Lower lobe of right lung (tissue), 2 donors: Measurements from ENCODE around the gene WDFY4. TPM values are rescaled to one million over a fixed set of nuclear protein-coding genes. Genes with fewer than 3 reads are reported as not detected.

Experiments
- ATAC-seq, 2 donors: fragments of 200-7000 bp; cut with Tn5 transposase; one replicate each; pipeline ENCODE4 v1.9.1; 2020 to 2022; ENCODE audit warnings: mild to moderate bottlenecking in 2 of 2, moderate library complexity in 2 of 2
- DNase-seq: peaks from one replicate; pipeline ENCODE4 v3.0.0-alpha.2; 2020
- H3K27ac ChIP-seq: fragments of 200-600 bp; one replicate; pipeline ENCODE4 v1.8.0; 2022
- H3K27me3 ChIP-seq: fragments of 200-600 bp; one replicate; pipeline ENCODE4 v1.8.0; 2022; ENCODE audit warnings: low read depth
- H3K36me3 ChIP-seq: fragments of 200-600 bp; one replicate; pipeline ENCODE4 v1.8.0; 2022; ENCODE audit warnings: mild to moderate bottlenecking
- H3K4me1 ChIP-seq: fragments of 200-600 bp; one replicate; pipeline ENCODE4 v1.8.0; 2022
- H3K4me3 ChIP-seq: fragments of 200-600 bp; one replicate; pipeline ENCODE4 v1.8.0; 2022; ENCODE audit warnings: mild to moderate bottlenecking
- H3K9me3 ChIP-seq: fragments of 200-600 bp; one replicate; pipeline ENCODE4 v1.8.0; 2022
- intact Hi-C: fragments of 100-400 bp; cut with DNase I; formaldehyde crosslinking; loops from one replicate; pipeline ENCODE4 v1.11.0; 2022
- total RNA-seq: library from RNA; stranded (reverse); fragmentation: NEBNext Ultra II Directional; extraction: Animal tissue kit (Norgen Biotek cat#: 25700); gene quantifications from one replicate; pipeline ENCODE4 v1.2.1, GENCODE V29; 2021
- TF ChIP-seq, protein P1 (sequence below): fragments of 200-600 bp; IDR thresholded peaks from one replicate; pipeline ENCODE4 v1.8.0; 2022; ENCODE audit warnings: antibody characterized with exemption, mild to moderate bottlenecking
- donor health status: DM: no; HTN: yes; CAD: no; lungs with severe emphysema.

The WDFY4 gene
- total RNA-seq, 1 donor from 2014 or later, result 44.4 TPM

DNA sequence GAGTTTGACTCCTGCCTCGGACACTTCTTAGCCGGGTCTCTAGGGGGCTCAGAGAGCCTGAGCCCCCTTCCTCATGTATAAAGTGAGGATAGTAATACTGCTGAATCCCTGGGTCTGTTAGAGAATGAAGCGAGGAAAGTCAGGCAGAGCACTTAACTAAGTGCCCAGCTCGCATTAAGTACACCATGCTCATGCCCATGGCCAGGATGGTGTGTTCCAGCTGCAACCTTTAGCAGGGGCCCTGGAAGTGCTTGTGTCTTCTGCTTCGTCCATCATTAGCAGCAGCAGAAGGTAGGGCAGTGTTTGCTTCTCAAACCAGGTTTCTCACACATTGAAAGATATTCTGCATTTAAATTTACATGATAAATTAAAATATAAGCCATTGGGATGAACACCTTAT is 27.3 kb upstream of the WDFY4 start:
- Histone ChIP-seq H3K27ac (no peak overlapping the region), H3K27me3 (no peaks in the 10 kb centered on the region), H3K9me3 (no peaks in the 10 kb centered on the region), H3K4me3 (no peak overlapping the region), H3K4me1 (peaks cover 17% of the 10 kb centered on the region), H3K36me3 (no peaks in the 10 kb centered on the region)
- ATAC-seq (no peak), DNase-seq (no peak)
- intact Hi-C loops, result no loop called here
- TF ChIP-seq, protein P1, sequence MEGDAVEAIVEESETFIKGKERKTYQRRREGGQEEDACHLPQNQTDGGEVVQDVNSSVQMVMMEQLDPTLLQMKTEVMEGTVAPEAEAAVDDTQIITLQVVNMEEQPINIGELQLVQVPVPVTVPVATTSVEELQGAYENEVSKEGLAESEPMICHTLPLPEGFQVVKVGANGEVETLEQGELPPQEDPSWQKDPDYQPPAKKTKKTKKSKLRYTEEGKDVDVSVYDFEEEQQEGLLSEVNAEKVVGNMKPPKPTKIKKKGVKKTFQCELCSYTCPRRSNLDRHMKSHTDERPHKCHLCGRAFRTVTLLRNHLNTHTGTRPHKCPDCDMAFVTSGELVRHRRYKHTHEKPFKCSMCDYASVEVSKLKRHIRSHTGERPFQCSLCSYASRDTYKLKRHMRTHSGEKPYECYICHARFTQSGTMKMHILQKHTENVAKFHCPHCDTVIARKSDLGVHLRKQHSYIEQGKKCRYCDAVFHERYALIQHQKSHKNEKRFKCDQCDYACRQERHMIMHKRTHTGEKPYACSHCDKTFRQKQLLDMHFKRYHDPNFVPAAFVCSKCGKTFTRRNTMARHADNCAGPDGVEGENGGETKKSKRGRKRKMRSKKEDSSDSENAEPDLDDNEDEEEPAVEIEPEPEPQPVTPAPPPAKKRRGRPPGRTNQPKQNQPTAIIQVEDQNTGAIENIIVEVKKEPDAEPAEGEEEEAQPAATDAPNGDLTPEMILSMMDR, result no peak

DNA sequence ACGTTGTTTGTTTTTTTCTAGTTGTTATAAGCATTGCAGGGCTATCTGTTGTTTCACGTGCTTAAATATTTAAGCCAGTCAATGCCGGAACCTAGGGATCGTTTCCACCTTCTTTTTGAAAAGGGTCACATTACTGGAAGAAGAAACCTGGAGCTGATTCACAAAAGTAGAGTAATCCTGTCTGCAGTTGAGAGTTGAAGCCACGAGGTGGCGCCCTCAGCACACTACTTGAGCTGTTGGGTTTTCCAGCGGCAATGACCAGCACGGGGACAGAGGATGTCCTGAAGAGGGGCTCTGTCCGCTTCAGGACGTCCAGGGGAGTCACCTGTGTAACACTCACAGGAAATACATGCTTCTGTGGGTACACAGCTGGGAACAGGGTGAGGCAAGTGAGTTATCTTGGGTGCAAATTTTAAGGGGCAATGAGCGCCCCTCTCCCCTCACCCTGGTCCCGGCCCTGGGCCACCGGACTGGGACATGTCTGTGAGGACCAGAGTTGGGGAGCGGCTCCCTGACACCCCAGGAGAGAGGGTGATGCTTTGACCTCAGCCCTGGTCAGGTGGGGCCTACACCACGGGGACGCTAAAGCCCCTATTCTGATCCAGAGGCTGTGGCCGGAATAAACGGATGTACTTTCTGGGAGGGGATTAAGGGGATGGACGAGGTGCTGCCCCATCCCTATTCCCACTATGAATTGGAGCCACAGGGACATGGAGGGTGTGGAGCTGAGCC is 26.3 kb upstream of the WDFY4 start:
- Histone ChIP-seq H3K27me3 (no peaks in the 10 kb centered on the region), H3K4me1 (peaks cover 17% of the 10 kb centered on the region), H3K36me3 (no peaks in the 10 kb centered on the region), H3K9me3 (no peaks in the 10 kb centered on the region), H3K27ac (no peak overlapping the region), H3K4me3 (no peak overlapping the region)
- peak in 1 of 2 donors; percentile 31 for ATAC-seq
- intact Hi-C loops, result no loop called here
- peak; percentile 85 for DNase-seq
- TF ChIP-seq, protein P1, result peak; percentile 87

DNA sequence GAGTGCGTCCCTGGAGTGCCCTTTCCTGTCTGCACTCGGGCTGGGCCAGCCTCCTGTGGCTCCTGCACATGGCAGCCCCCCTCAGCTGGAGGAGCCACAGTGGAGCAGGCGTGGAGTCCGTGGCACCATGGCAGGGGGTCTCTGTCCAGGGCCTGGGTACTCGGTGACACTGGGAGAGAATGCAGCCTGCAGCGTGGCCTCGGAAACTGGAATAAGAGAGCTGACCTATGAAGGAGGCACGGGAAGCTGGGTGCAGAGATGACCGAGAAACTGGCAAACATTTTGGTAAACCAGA is 25.8 kb upstream of the WDFY4 start:
- intact Hi-C loops, result no loop called here
- Histone ChIP-seq H3K27ac (no peak overlapping the region), H3K9me3 (no peaks in the 10 kb centered on the region), H3K4me1 (peaks cover 17% of the 10 kb centered on the region), H3K36me3 (no peaks in the 10 kb centered on the region), H3K27me3 (no peaks in the 10 kb centered on the region), H3K4me3 (no peak overlapping the region)
- DNase-seq (no peak), ATAC-seq (no peak)
- TF ChIP-seq, protein P1, result no peak

DNA sequence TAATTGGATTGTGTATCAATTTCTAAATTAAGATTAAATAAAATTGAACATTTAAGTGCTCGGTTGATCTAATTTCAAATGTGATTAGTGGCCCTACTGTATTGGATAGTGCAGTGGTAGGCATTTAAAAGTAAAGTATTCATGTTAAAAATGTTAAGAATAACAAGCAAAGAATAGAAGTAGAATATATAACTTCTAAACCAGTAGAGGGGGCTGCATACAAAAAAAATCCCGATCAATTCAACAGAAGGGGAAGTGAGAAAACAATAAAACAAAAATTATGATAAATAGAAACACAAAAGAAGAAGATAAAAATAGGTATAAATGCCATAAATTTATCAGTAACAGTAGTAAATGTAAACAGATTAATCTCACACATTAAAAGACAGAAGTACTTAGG is 24.9 kb upstream of the WDFY4 start:
- no peak overlapping the region for H3K4me3 ChIP-seq
- H3K4me1 ChIP-seq, result peaks cover 17% of the 10 kb centered on the region
- H3K27me3 ChIP-seq, result no peaks in the 10 kb centered on the region
- no peaks in the 10 kb centered on the region for H3K36me3 ChIP-seq
- intact Hi-C loops, result no loop called here
- no peaks in the 10 kb centered on the region for H3K9me3 ChIP-seq
- no peak for DNase-seq
- no peak overlapping the region for H3K27ac ChIP-seq
- TF ChIP-seq, protein P1, result peak; percentile 12
- ATAC-seq, result no peak

DNA sequence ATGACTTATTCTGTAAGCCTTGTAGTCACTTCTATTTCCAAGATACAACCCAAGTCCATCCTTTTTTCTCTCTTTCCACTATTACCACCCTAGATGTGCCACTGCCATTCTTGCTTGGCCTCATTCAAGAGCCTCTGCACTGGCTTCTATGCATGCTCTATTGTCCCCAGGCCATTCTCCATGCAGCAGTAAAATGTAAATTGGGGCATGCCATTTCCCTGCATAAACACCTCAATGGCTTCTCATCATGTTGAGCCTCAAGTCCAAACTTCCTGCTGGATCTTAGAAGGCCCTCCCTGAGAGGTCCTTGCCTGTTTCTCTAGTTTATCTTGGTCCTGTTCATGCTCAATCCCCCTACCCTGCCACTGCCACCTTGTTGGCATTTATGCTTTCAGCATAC is 23.2 kb upstream of the WDFY4 start:
- DNase-seq (no peak), ATAC-seq (no peak)
- Histone ChIP-seq H3K4me3 (no peak overlapping the region), H3K27ac (no peak overlapping the region), H3K27me3 (no peaks in the 10 kb centered on the region), H3K4me1 (peaks cover 4% of the 10 kb centered on the region), H3K9me3 (no peaks in the 10 kb centered on the region), H3K36me3 (no peaks in the 10 kb centered on the region)
- intact Hi-C loops, result no loop called here
- TF ChIP-seq, protein P1, result no peak
